HG02623 (cell line): ENCODE results near the gene TAF1D.
"Not testable (repeated sequence)": the region's sequence is repeated elsewhere in the genome, so short reads cannot be mapped to it uniquely, and the experiment has no call there.

ENCODE experiments used
- ATAC-seq: cut with Tn5 transposase; IDR thresholded peaks from one replicate; pipeline ENCODE4 v1.9.1; 2021; ENCODE audit warnings: moderate library complexity; ENCODE audit not compliant: unreplicated experiment

The TAF1D gene, protein sequence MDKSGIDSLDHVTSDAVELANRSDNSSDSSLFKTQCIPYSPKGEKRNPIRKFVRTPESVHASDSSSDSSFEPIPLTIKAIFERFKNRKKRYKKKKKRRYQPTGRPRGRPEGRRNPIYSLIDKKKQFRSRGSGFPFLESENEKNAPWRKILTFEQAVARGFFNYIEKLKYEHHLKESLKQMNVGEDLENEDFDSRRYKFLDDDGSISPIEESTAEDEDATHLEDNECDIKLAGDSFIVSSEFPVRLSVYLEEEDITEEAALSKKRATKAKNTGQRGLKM

DNA sequence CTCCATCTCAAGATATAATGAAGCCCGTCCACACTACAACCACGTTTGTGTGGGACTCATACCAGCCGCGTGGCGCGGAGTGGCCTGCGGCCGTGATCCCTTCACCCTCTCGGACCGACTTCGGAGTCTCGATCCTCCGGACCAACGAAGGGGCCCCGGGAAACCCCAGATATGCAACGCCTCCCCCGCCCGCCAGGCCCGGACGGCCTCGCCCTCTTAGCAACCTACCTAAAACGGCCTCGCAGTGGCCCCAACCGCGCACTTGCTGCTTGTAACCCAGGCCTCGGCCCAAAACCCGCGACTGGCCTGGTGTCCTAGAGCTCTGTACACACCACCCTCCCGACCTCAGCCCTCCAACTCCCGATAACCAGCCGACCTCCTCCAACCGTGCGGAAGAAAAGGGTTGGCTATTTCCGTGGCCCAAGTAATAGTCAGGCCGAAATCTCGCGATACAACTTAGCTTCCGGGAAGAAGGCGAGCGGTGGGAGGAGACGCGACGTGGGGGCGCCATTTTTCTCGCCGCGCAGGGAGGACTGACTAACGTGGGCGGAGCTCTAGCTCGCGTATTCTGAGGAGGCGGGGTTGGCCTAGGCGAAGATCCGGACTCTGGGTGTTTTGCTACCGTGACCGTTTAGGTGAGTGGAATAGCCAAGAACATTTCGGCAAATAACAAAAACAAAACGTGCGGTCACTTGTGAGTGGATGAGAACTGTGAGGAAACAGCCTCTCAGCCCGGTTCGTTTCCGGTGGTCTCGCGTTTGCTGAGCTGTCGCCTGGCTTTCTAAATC, at the start of gene TAF1D, which contains the start of gene C11orf54:
Gene TAF1D, minus strand, starts transcription at position 402 of the 788 bp plus-strand sequence. CDS start 2,191 bp downstream, outside the sequence.
Gene C11orf54, plus strand, starts transcription at position 579 of the 788 bp plus-strand sequence. CDS start 5,722 bp downstream, outside the sequence.
- peak; percentile 82 for ATAC-seq

DNA sequence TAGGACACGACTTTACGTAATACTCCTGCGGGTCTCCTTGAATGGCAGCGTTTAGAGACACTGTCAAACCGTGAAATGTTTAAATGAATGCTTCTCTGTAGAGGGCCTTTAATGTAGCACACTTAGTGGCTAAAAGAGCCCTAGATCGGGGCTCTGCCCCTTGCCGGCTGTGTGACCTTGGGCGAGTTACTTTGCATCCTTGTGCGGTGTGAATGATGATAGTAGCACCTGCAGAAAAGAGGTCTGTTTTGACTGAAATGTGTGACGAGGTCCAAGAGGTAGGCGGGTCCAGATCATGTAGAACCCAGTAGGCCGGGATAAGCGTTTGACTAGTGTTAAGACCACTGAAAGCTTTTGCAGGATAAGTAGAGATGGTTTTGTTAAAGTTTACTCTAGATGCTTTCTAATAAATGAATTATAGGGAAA, 43.7 kb upstream of the TAF1D start:
- ATAC-seq = peak; percentile 28

DNA sequence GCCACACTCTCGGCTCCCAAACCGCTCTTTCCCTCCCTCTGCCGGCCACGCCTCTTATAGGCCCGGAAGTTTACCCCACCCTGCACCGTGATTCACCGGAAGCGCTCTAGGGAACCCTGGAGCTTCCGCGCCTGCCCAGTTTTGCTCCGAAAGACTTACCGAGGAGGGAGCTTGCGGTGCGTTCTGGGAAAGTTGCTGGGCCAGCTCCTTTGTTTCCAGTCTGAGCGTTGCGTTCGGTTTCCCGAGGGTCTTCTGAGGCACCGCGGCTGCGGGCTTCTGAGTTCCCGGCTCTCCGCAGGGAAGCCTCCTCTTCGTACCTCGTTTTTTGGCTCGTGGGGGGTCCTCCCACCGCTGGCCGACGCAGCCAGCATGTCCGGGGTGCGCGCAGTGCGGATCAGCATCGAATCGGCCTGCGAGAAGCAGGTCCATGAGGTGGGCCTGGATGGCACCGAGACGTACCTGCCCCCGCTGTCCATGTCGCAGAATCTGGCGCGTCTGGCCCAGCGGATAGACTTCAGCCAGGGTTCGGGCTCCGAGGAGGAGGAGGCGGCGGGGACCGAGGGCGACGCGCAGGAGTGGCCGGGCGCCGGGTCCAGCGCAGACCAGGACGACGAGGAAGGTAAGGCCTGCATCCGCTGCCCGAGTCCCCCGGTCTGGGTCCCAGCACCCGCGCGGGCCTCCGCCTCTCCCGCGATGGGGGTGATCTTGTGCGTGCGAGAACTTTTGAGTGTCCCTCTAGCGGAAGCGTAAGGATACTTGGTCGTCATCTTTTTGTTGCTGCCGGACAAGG, 43.0 kb upstream of the TAF1D start, which contains the start of gene MED17:
Gene MED17, plus strand, starts transcription at position 138 of the 790 bp plus-strand sequence. Its CDS starts 232 bp downstream, at position 370.
- peak; percentile 96 for ATAC-seq

DNA sequence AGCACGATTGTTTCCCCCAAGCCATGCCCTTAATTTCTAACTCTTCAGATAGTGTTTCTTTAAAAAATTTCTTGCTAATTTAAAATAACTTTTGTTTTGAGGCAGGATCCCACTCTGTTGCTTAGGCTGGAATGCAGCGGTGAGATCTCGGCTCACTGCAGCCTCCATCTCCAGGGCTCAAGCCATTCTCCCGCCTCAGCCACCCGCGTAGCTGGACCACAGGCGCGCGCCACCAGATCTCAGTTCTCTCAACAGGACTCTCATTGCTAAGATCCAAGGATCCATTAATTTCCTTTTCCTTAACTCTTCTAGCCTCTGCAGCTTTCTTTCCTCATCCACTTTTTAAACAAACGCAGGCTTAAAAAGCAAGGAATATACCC, 42.5 kb upstream of the TAF1D start:
- ATAC-seq = peak; percentile 39

DNA sequence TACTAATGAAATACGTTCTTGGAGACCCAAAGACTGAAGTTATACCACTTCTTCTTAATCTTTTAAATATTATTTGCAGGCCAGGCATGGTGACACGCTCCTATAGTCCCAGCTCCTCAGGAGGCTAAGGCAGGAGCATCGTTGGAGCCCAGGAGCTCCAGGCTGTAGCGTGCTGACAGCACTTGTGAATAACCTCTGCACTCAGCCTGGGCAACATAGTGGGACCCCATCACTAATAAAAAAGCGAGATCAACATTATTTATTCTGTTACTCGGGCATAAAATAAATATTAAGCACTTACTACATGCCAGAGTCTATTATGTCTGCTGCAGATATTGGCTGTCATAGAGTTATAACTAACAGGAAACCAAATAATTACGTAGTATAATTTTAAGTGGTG, 42.1 kb upstream of the TAF1D start:
- ATAC-seq = no peak

DNA sequence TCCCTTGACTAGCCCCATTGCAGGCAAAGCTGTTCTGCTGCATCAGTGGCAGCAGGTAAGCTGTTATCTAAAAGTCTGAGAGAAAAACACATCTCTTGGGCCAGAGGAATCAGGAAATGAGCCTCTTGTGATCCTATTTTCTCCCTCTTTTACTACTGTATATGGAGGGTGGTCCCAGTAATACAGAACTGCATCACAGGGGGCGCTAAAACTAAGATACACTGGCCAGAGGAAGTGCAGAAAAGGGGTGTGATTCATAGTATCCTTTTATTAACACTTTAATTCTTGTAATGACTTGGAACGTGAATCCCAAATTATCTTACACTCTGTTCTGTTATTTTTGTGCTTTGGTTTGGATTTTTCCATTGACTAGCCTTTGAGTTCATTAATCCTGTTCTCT, 34.0 kb upstream of the TAF1D start:
- ATAC-seq = no peak

DNA sequence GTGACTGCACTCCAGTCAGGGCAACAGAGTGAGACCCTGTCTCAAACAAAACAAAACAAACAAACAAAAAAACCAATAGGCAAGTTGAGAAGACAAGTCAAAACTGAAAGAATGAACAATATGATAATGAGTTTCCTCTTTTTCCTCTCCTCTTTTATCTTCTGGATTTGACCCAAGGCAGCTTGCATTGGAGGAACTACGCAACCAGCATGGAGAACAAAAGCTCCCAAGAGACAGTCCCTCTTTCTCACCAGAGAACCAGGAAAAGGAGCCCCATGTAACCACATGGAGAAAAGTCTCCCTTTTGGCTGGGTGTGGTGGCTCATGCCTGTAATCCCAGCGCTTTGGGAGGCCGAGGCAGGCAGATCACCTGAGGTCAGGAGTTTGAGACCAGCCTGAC, 33.3 kb upstream of the TAF1D start:
- not testable (repeated sequence) for ATAC-seq

DNA sequence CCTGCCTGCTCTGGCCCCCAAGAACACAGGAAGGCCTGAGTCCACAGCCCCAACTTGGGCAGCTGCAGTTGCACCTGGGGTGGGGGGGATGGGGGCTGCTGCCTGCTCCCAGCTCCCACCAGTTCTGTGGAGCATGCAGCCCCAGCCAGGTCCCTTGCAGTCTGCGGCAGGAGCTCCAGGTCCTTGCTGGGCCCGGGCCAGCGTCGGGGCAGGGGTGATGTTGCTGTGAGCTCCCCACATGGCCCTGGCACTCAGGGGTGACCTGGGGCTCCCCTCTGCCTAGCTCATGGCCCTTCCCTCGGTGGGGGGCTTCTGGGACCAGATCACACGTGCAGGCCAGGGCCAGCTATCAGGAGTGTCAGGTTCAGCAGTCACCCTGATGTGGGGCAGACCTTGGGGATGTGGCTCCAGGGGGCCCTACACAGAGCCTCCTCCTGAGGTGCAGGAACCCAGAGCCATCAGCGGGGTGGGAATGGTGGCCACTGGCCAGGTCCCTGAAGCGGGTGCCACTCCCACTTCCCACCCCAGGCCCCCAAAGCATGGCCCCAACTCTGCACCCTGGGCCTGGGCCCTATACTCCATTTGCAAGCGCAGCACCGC, 32.4 kb upstream of the TAF1D start:
- no peak for ATAC-seq

DNA sequence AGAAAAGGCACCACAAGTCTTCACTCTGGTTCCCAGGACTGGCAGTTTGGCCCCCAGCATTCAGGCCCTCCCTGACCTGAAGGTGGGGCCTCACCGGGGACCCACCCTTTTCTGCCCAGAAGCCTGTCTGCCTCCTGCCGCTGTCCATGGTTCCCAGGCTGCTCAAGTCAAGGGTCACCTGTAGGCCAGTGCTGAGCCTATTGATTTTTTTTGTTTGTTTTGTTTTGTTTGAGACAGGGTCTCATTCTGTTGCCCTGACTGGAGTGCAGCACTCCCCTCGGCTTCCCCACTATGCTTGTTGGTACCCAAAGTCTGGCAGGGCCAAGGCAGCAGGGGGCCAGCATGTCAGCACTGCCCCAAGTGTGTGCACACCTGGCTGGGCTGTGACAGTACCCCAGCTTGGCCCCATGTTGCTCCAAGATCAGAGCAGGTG, 31.8 kb upstream of the TAF1D start:
- no peak for ATAC-seq

DNA sequence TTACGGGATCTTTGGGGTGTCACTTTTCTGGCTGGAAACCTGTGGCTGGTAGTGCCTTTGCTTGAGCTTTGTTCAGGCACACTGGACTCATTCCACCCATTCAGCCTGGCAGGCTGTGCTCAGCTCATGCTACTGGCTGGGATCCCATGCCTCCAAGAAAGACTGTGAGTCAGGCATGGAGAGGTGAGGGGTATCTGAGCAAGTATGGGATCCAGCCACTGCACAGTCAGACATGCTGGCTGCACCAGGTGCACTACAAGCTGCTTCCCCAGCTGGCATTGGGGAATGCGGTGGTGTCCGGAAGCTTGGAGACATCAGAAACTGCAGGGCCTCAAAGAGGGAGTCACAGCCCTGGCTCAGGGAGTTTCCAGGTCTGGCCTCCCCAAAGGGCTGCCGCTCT, 30.8 kb upstream of the TAF1D start:
- ATAC-seq = no peak

DNA sequence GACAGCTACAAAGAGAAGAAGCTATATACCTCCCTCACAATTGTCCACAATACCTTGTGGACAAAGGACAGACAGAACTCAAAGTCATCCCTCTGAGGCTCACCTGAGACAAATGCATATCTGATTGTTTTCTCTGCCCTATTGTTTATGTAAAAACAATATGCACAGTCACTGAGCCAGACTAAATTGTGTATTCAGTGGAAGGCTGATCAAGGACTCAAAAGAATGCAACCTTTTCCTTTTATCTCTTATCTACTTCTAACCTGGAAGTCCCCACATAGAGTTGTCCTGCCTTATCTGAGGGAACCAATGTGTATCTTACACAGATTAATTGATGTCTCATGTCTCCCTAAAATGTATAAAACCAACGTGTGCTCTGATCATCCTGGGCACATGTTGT, 28.9 kb upstream of the TAF1D start:
- no peak for ATAC-seq

DNA sequence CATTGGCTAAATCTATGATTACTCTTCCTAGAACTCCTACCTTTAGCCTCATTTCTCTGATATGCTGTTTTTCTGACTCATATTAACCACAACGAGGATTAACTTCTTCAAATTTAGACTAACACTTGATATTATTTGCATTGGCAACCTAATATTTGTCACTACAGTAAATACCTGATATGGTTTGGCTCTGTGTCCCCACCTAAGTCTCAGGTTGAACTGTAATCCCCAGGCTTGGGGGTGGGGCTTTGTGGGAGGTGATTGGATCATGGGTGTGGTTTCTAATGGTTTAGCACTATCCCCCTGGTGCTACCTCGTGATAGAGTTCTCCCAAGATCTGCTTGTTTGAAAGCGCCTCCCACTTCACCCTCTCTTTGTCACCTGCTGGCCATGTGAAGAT, 25.7 kb upstream of the TAF1D start:
- ATAC-seq = no peak

DNA sequence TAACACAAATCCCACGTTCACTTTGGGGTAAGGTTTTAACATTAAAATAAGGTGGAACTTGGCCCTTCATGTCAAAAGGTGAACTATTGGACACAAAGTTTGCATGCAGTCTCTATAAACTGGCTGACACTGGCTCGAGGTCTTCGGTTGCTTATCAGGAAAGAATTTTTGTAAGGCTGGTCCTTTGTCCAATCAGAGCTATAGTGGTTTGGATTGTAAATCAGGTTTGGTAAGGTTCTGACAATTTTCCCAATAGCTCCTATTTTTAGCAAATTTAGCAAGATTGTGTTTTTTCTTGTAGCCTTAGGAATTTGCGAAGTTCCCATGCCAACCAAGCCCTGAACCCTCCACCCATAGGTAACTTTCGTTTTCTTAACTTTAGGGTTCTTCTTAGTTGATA, 25.2 kb upstream of the TAF1D start:
- ATAC-seq = no peak

DNA sequence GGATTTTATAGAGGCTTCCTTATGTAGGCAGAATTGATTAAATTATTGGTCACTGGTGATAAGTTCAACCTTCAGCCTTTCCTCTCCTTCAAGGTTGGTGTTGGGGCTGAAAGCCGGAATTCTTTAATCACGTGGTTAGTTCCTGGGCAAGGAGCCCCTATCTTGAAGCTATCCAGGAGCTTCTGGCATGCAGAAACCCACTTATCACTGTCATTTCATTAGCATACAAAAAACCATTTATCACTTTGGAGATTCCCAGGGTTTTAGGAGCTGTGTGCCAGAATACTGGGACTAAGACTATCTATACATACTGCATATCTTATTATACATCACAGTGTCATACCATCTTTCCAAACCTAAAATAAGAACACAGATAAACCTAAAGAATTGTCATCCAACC, 24.3 kb upstream of the TAF1D start:
- no peak for ATAC-seq

DNA sequence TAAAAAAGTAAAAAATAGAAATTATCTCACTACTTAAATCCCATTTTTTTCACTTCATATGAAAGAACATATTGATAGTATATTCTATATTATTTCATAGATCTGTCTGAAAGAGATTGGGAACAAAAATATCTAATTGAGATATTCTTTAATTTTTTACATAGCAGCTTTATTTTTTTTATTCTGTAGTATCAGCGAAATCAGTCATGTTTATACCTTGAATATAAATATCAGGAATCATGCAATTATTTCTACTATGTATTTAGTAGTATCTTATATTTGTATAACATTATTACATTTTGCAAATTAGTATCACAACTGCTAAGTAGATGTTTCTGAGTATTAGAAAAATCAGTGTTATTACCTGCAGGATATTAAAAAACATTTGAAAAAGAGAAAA, 20.6 kb upstream of the TAF1D start:
- no peak for ATAC-seq

DNA sequence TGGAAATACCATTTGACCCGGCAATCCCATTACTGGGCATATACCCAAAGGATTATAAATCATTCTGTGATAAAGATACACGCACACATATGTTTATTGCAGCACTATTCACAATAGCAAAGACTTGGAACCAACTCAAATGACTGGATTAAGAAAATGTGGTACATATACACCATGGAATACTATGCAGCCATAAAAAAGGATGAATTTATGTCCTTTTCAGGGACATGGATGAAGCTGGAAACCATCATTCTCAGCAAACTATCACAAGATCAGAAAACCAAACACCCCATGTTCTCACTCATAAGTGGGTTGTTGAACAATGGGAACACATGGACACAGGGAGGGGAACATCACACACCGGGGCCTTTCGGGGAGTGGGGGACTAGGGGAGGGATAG, 17.8 kb upstream of the TAF1D start:
- not testable (repeated sequence) for ATAC-seq

DNA sequence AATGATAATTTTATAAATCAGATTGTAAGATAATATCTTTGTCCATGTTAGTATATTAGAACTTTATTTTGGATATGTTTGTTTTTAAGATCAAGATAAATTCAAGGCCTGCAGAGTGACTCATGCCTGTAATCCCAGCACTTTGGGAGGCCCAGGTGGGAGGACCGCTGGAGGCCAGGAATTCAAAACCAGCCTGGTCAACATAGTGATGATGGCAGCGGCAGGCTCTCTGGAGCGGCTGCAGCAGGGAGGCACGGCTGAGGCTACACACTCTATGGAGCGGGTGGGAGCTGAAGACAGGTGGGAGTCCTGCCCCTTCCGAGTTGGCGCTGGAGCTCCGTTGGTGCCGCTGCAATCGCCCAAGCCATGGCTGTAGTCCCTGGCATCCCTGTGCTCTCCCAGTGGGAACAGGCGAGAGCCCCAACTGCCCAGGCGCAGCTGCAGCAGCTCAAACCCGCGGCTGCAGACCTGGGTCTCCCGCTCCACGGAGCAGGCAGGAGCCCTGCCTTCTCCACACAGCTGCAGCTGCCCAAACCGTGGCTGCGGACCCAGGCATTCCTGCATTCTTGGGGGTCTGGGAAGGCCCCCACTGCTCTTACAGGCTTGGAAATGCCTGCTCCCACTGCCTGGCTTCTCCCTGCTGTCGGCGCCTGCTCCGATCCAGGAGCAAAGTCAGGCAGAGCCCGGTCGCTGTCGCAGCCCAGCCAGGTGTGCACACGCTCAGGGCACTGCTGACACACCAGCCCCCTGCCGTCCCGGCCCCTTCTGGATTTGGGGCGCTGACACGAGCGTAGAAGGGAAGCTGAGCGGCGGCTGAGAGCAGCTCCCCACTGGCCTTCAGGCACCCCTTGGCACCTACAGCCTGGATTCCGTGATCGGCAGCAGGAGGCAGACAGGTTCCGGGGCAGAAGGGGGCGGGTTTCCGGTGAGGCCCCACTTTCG, 16.9 kb upstream of the TAF1D start:
- ATAC-seq = no peak

DNA sequence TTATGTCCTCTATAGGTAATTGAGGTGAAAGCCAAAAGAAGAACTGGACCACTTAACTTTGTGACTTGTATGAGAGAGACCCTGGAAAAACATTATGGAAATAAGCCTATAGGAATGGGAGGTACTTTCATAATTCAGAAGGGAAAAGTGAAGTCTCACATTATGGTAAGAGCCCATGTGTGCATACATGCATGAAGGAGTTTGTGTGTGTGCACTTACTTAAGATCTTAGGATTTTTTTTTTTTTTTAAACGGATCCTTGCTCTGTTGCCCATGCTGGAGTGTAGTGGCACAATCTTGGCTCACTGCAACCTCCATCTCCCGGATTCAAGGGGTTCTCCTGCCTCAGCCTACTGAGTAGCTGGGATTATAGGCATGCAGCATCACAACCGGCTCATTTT, 16.0 kb upstream of the TAF1D start:
- ATAC-seq = no peak

DNA sequence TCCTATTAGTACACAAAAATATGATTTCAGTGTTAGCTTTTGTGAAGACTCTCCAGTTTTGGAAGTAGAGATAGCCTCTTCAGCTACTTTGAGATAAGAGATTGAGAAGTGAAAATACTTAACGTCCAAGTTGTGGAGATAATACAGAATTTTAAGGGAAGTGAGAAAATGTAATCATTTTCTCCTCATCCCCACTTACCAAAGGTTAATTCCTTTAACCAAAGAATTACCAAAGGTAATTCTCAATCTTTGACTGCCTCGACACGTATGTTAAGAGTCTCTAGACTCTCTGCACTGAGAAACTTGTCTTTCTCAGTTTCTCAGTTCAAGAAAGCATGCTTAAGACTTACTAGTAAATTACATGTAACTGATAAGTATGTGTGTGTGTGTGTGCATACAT, 15.5 kb upstream of the TAF1D start:
- peak; percentile 43 for ATAC-seq

DNA sequence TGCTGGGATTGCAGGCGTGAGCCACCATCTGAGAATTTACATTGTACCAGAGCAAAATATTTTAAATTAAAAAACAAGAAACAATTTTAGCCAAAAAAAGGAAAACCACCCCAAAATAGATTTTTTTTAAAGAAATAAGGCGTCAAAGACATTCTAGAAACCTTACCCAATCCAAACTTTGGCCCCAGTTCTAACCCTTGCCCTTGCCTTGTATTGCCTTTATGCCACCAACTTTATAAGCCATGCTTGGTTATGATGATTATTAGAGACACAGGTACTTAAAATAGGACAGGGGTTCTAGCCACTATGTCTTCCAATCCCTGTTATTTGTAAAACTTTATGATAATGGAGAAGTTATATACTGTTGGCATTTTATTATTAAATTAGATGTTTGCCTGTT, 11.9 kb upstream of the TAF1D start:
- ATAC-seq = no peak
